B cell (primary cell): ENCODE measurements around the gene MR1. TPM values are rescaled to one million over a fixed set of nuclear protein-coding genes. Genes with fewer than 3 reads are reported as not detected.

Experiments
- ATAC-seq: fragments of 200-7000 bp; cut with Tn5 transposase; one replicate; pipeline ENCODE4 v1.10.0; 2021; ENCODE audit warnings: low read depth, mild to moderate bottlenecking, moderate number of reproducible peaks, moderate library complexity
- CTCF ChIA-PET: fragments of 350-600 bp; sonication (Branson Sonifier 250); formaldehyde crosslinking; loops from one replicate; lab custom pipeline; 2021; ENCODE audit warnings: antibody characterized with exemption, inconsistent platforms; lab: Charles Lee
- POLR2A ChIA-PET: fragments of 350-600 bp; sonication (Branson Sonifier 250); formaldehyde crosslinking; loops from one replicate; lab custom pipeline; 2021; ENCODE audit warnings: antibody characterized with exemption; lab: Charles Lee
- DNase-seq: peaks from one replicate; pipeline ENCODE4 v3.0.0; 2013
- H2AFZ ChIP-seq: 2 replicates; pipeline ENCODE4 v1.6.1; 2012; ENCODE audit warnings: mild to moderate bottlenecking, low read depth, low read length; ENCODE audit not compliant: insufficient read depth, poor library complexity, severe bottlenecking
- H3K27ac ChIP-seq, 2 donors: 1 replicate in 1 of 2; 2 replicates in 1 of 2; pipeline ENCODE4 v1.5.1; 2012 to 2013; ENCODE audit warnings: low read length in 2 of 2, mild to moderate bottlenecking in 2 of 2, moderate library complexity in 1 of 2
- H3K27me3 ChIP-seq, 4 experiments: fragments of 200-600 bp in 1 of 4; sonication (generic) in 1 of 4; replicated peaks in 1 of 4; 1 replicate in 2 of 4; 2 replicates in 2 of 4; pipeline versions ENCODE4 v1.6.1 to v1.7.0; 2013 to 2016; ENCODE audit warnings: low read length in 3 of 4, mild to moderate bottlenecking in 2 of 4, mixed read lengths in 1 of 4, moderate library complexity in 1 of 4; ENCODE audit not compliant: insufficient read depth in 4 of 4, control insufficient read depth in 3 of 4; ENCODE audit errors: control extremely low read depth in 1 of 4
- H3K36me3 ChIP-seq, 2 experiments: replicated peaks in 1 of 2; 1 replicate in 1 of 2; 2 replicates in 1 of 2; pipeline versions ENCODE4 v1.6.1 to v1.7.1; 2013; ENCODE audit warnings: low read length in 1 of 2; ENCODE audit not compliant: insufficient read depth in 2 of 2, control insufficient read depth in 1 of 2; ENCODE audit errors: control extremely low read depth in 1 of 2, extremely low read depth in 1 of 2
- H3K4me1 ChIP-seq, 2 donors: fragments of 200-600 bp in 1 of 2; sonication (generic) in 1 of 2; 1 replicate in 1 of 2; 2 replicates in 1 of 2; pipeline versions ENCODE4 v1.5.1 to v1.6.1; 2013 to 2017; ENCODE audit warnings: low read length in 2 of 2; ENCODE audit not compliant: control insufficient read depth in 2 of 2, insufficient read depth in 2 of 2
- H3K4me2 ChIP-seq: replicated peaks from 2 replicates; pipeline ENCODE3; 2012; ENCODE audit warnings: mild to moderate bottlenecking, low read depth, low read length; ENCODE audit not compliant: poor library complexity, severe bottlenecking
- H3K4me3 ChIP-seq, 5 experiments: fragments of 200-600 bp in 1 of 5; sonication (generic) in 1 of 5; 1 replicate in 3 of 5; 2 replicates in 2 of 5; pipeline versions ENCODE4 v1.5.1 to v1.7.0; 2011 to 2016; ENCODE audit warnings: low read length in 4 of 5, mild to moderate bottlenecking in 4 of 5, low read depth in 2 of 5, control low read depth in 1 of 5, moderate library complexity in 1 of 5; ENCODE audit not compliant: insufficient read depth in 1 of 5; ENCODE audit errors: control extremely low read depth in 1 of 5, extremely low read depth in 1 of 5
- H3K79me2 ChIP-seq: fragments of 200-600 bp; sonication (generic); one replicate; pipeline ENCODE4 v1.6.0; 2016; ENCODE audit warnings: low read length; ENCODE audit not compliant: control insufficient read depth, insufficient read depth
- H3K9ac ChIP-seq: fragments of 200-600 bp; sonication (generic); 2 replicates; pipeline ENCODE4 v1.6.1; 2017; ENCODE audit warnings: mild to moderate bottlenecking, low read length, moderate library complexity
- H3K9me3 ChIP-seq, 3 donors: one replicate each; pipeline versions ENCODE4 v1.6.1 to v1.7.1; 2013; ENCODE audit warnings: low read length in 2 of 3; ENCODE audit not compliant: control insufficient read depth in 2 of 3, insufficient read depth in 1 of 3; ENCODE audit errors: control extremely low read depth in 1 of 3
- H4K20me1 ChIP-seq: 2 replicates; pipeline ENCODE4 v1.6.0; 2012; ENCODE audit warnings: mild to moderate bottlenecking, low read length; ENCODE audit not compliant: insufficient read depth, control insufficient read depth, poor library complexity, severe bottlenecking
- H3K27ac Mint-ChIP-seq: one replicate; pipeline ENCODE4 v1.8.0; 2021; ENCODE audit warnings: mixed read lengths
- H3K27me3 Mint-ChIP-seq: one replicate; pipeline ENCODE4 v1.8.0; 2021; ENCODE audit warnings: mixed read lengths
- H3K4me1 Mint-ChIP-seq: one replicate; pipeline ENCODE4 v1.8.0; 2021; ENCODE audit warnings: mixed read lengths
- H3K4me3 Mint-ChIP-seq: one replicate; pipeline ENCODE4 v1.8.0; 2021; ENCODE audit warnings: mixed read lengths
- H3K9me3 Mint-ChIP-seq: one replicate; pipeline ENCODE4 v1.8.0; 2022; ENCODE audit warnings: mixed read lengths; ENCODE audit not compliant: insufficient read depth
- CTCF ChIP-seq: fragments of 200-600 bp; IDR thresholded peaks from one replicate; pipeline ENCODE4 v1.8.0; 2022; ENCODE audit warnings: antibody characterized with exemption, mild to moderate bottlenecking
- EZH2 ChIP-seq: IDR thresholded peaks from 2 replicates; pipeline ENCODE4 v1.6.1; 2012; ENCODE audit warnings: borderline replicate concordance, low read depth, mild to moderate bottlenecking, moderate library complexity, low read length; ENCODE audit not compliant: insufficient read depth, poor library complexity, severe bottlenecking
- WGBS: methylation state at CpG from one replicate; pipeline ENCODE4 v1.1.5; 2013; ENCODE audit warnings: missing lambda C conversion rate; ENCODE audit not compliant: insufficient coverage; 5-methylcytosine and 5-hydroxymethylcytosine counted together
- intact Hi-C: fragments of 100-400 bp; cut with micrococcal nuclease; formaldehyde crosslinking; loops from one replicate; pipeline ENCODE4 v1.10.0; 2022
- polyA plus RNA-seq: library from polyadenylated mRNA; depleted of rRNA; stranded (reverse); fragments of >200 nt; gene quantifications from 2 replicates; pipeline ENCODE4 v1.2.3, GENCODE V29; 2012
- total RNA-seq, 2 donors: library from RNA; stranded (reverse); fragments of 120-200 nt in 1 of 2; gene quantifications; 1 replicate in 1 of 2; 2 replicates in 1 of 2; pipeline versions ENCODE4 v1.2.3 to v1.2.4, GENCODE V29; 2013 to 2022

The MR1 gene
- total and polyA plus RNA-seq, 2 donors (not counting 1 experiment from before 2014, with no cell fraction given), result 9.5 to 28.2 TPM

GRCh38 chr1:181012203-181012745 lies 21.5 kb upstream of the MR1 start:
- no peak overlapping the region for H3K4me3 ChIP-seq
- CTCF ChIA-PET, result interaction anchor here (0.7 kb wide), 1 partner anchor 141 kb away, joined by 3 read pairs; no protein-coding TSS in a partner anchor
- H3K27me3 Mint-ChIP-seq, result no peaks in the 10 kb centered on the region
- intact Hi-C loops, result no loop called here
- no peaks in the 10 kb centered on the region for H3K27me3 ChIP-seq
- no peaks in the 10 kb centered on the region for H3K9me3 ChIP-seq
- WGBS, result 100% methylated on average over 1 of the region's 4 CpGs
- no peak for TF ChIP-seq CTCF
- TF ChIP-seq EZH2, result no peak
- POLR2A ChIA-PET, result no interaction called here
- H4K20me1 ChIP-seq, result peaks cover 36% of the 10 kb centered on the region
- H3K27ac ChIP-seq, result no peak overlapping the region
- no peaks in the 10 kb centered on the region for H3K9me3 Mint-ChIP-seq
- DNase-seq, result no peak
- H3K4me2 ChIP-seq, result no peak overlapping the region
- no peak for ATAC-seq
- H3K79me2 ChIP-seq, result peaks cover 96% of the 10 kb centered on the region
- no peak overlapping the region for H3K4me3 Mint-ChIP-seq
- H3K9ac ChIP-seq, result no peak overlapping the region
- peaks cover 20 to 28% of the 10 kb centered on the region in 2 donors for H3K4me1 ChIP-seq
- no peak overlapping the region for H2AFZ ChIP-seq
- no peak overlapping the region for H3K27ac Mint-ChIP-seq
- peaks cover 35% of the 10 kb centered on the region for H3K4me1 Mint-ChIP-seq
- H3K36me3 ChIP-seq, result no peaks in the 10 kb centered on the region

GRCh38 chr1:181013144-181013543 lies 20.6 kb upstream of the MR1 start:
- Histone ChIP-seq H3K4me1 (peaks cover 20 to 28% of the 10 kb centered on the region in 2 donors), H3K4me2 (no peak overlapping the region), H4K20me1 (peaks cover 35% of the 10 kb centered on the region), H2AFZ (no peak overlapping the region), H3K27me3 (no peaks in the 10 kb centered on the region), H3K27ac (no peak overlapping the region), H3K4me3 (no peak overlapping the region), H3K9ac (no peak overlapping the region), H3K9me3 (no peaks in the 10 kb centered on the region), H3K36me3 (peaks cover 0 to 3% of the 10 kb centered on the region in 2 experiments), H3K79me2 (peaks cover 100% of the 10 kb centered on the region)
- no peak for TF ChIP-seq CTCF
- no peak for TF ChIP-seq EZH2
- CTCF ChIA-PET, result interaction anchor here (0.7 to 0.8 kb wide), 2 partner anchors 25 to 354 kb away, joined by 3 to 4 read pairs; no protein-coding TSS in a partner anchor
- peak overlapping the region; percentile 26 for H3K4me3 Mint-ChIP-seq
- H3K9me3 Mint-ChIP-seq, result no peaks in the 10 kb centered on the region
- WGBS, result 59% methylated on average over 5 of the region's 5 CpGs
- H3K27ac Mint-ChIP-seq, result no peak overlapping the region
- H3K4me1 Mint-ChIP-seq, result peaks cover 39% of the 10 kb centered on the region
- intact Hi-C loops, result no loop called here
- ATAC-seq (no peak), DNase-seq (no peak)
- POLR2A ChIA-PET, result interaction anchor here (0.6 kb wide), 1 partner anchor 10 kb away, joined by 8 read pairs; no protein-coding TSS in a partner anchor
- H3K27me3 Mint-ChIP-seq, result no peaks in the 10 kb centered on the region
